K562 (cell line): ENCODE measurements around the gene CCDC187.

Source experiments
- CHD2 ChIP-seq: IDR thresholded peaks from 2 replicates; pipeline ENCODE4 v1.6.1; 2011; ENCODE audit warnings: low read depth, low read length
- CTCF ChIP-seq, 3 experiments: IDR thresholded peaks in 2 of 3; conservative IDR thresholded peaks in 1 of 3; 2 replicates each; pipeline ENCODE4 v1.5.1; 2011 to 2012; ENCODE audit warnings: low read length in 3 of 3, mild to moderate bottlenecking in 3 of 3, control low read depth in 2 of 3, improper control_type of control experiment in 1 of 3, inconsistent platforms in 1 of 3, low read depth in 1 of 3, mixed read lengths in 1 of 3, moderate library complexity in 1 of 3; ENCODE audit not compliant: insufficient read depth in 2 of 3
- HNRNPLL ChIP-seq: fragments of 200-400 bp; formaldehyde crosslinking; IDR thresholded peaks from 2 replicates; pipeline ENCODE4 v1.6.1; 2017; ENCODE audit warnings: low read length, low read depth, mild to moderate bottlenecking; ENCODE audit not compliant: poor library complexity, severe bottlenecking
- MLLT1 ChIP-seq, 2 experiments: fragments of 450-650 bp; IDR thresholded peaks; 2 replicates each; pipeline ENCODE4 v1.6.1; 2016
- PHF21A ChIP-seq: fragments of 450-650 bp; IDR thresholded peaks from 2 replicates; pipeline ENCODE4 v1.6.1; 2017; ENCODE audit warnings: low read depth, borderline replicate concordance
- POLR2AphosphoS5 ChIP-seq: IDR thresholded peaks from 2 replicates; pipeline ENCODE4 v1.6.1; 2011; ENCODE audit warnings: mild to moderate bottlenecking, low read depth, low read length, moderate library complexity; ENCODE audit not compliant: control insufficient read depth, insufficient read depth
- SAFB2 ChIP-seq: fragments of 200-400 bp; formaldehyde crosslinking; IDR thresholded peaks from 2 replicates; pipeline ENCODE4 v1.6.1; 2018; ENCODE audit warnings: borderline replicate concordance, low read length, low read depth, moderate library complexity; ENCODE audit not compliant: severe bottlenecking
- ZNF175 ChIP-seq: fragments of 200-800 bp; sonication (Bioruptor generic); IDR thresholded peaks from 2 replicates; pipeline ENCODE4 v1.6.1; 2016; ENCODE audit warnings: low read depth, mild to moderate bottlenecking, missing genetic modification characterization, missing compliant biosample characterization
- ZNF274 ChIP-seq: IDR thresholded peaks from 2 replicates; pipeline ENCODE4 v1.6.1; 2011; ENCODE audit warnings: low read depth, mild to moderate bottlenecking, low read length, moderate library complexity, borderline replicate concordance
- TF ChIP-seq, protein P1 (sequence below): sonication (generic); formaldehyde crosslinking; IDR thresholded peaks from 2 replicates; pipeline ENCODE4 v1.8.0; 2022; ENCODE audit warnings: mild to moderate bottlenecking, missing genetic modification reagents

DNA sequence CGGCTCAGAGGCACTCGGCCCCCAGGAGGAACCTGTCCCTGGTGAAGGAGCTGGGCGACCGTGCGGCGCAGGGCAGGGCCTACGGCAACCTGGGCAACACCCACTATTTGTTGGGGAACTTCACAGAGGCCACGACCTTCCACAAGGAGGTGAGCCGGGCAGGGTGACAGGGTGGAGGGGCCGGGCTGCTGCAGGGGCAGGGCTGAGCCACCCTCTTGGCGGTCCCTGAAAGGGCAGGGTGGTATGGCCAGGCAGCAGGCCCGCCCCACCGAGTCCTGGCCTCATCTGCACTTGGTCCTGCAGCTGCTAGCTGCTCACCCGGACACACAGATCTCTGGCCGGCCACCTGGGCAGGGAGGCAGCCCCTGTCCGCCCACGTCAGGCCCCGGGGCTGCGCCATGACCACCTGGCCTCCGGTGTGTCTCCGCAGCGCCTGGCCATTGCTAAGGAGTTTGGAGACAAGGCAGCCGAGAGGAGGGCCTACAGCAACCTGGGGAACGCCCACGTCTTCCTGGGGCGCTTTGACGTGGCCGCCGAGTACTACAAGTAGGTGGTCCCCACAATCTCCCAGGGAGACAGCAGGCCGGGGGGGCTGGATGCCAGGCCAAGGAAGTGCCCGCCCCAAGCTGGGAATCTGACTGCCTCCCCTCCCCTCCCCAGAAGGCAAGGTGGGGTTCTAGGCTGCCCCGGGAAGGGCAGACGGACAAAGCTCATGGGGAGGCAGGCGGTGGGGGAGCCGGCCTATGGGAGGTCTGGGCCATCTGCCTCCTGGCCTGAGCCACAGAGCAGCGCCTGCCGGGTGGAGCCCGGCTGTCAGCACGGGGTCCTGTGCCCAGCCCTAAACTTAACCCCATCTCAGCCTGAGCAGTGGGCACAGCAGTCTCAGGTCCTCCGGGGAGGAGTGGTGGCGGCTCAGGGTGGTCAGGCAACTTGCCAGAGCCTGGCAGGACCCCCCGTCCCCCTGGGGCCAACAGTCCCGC is 33.8 kb upstream of the CCDC187 start:
- TF ChIP-seq POLR2AphosphoS5 (no peak), ZNF274 (no peak), CHD2 (no peak), SAFB2 (no peak), HNRNPLL (no peak), MLLT1 (IDR thresholded peaks at IDR 0.05) (no peak), CTCF (IDR thresholded peaks at IDR 0.05 in 2 of 3, conservative IDR thresholded peaks at IDR 0.05 in 1 of 3; ENCODE audit: insufficient read depth in 2 of 3, low read depth in 1 of 3, low read length in 3 of 3) (no peak), PHF21A (no peak), ZNF175 (CRISPR knock-in tag) (no peak)
- TF ChIP-seq, protein P1, sequence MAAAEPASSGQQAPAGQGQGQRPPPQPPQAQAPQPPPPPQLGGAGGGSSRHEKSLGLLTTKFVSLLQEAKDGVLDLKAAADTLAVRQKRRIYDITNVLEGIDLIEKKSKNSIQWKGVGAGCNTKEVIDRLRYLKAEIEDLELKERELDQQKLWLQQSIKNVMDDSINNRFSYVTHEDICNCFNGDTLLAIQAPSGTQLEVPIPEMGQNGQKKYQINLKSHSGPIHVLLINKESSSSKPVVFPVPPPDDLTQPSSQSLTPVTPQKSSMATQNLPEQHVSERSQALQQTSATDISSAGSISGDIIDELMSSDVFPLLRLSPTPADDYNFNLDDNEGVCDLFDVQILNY (CRISPR knock-in tag), result no peak
